ENCODE measurements around the gene KDM6B.

Gene KDM6B

DNA sequence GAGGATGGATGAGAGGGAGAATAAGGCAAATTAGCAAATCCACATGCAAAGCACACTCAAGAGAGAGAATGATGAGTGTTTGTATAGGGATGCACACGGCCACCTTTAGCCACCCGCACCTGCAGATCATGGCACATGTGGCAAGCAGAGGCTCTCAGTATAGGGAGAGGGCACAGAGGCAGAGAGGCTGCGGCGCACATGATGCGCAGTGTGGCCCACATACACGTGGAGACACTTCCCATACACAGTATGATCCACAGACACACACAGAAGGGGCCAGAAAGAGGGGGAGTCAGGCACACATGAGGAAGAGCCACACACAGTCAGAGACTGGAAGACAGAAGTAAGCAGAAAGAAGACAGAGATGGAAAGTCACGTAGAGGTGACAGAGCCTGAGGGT lies 48.1 kb downstream of the KDM6B start:
- DNase-seq: no peak

DNA sequence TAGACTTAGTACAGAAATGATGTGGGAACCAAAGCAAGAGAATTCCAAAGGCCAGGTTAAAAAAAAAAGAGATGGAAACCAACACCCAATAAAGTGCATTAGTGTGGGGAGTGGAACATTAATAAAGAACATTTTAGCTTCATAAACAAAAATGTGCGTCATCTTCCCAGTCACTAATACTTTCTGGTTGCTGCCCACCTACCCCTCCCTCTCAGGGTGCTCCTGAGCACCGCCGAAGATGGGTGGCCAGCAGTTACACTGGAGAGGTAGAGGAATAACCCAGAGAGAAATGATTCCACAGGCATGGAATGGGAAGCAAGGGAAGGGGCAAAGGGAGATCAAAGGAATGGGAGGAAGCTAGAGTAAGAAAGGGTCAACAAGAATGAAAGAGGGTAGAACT lies 48.6 kb downstream of the KDM6B start:
- DNase-seq: no peak

Measured in right hindlimb (tissue), 1 donor.